ENCODE data around the gene PDZD2.
"Not testable (repeated sequence)": the region's sequence is repeated elsewhere in the genome, so short reads cannot be mapped to it uniquely, and the experiment has no call there.

PDZD2 gene

DNA sequence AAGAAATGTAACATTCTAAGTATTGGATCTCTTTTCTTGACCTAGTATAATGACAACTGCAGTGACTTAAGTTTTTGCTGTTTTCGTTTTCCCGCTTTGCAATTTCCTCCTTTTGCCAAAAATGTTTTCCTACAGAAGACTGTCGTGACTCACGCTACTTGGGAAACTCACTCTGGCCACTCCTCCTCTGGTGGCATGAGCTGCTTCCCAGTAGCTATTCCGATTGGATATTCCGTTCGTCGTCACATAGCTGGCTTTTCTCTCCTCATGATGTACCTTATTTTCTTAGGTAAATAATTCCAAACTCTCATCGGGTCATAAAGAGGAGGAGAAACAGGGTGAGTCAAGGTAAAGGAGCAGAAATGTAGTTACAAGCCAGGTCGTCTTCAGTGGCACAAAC lies 470.3 kb downstream of the PDZD2 start:
- TF ChIP-seq, protein P1, sequence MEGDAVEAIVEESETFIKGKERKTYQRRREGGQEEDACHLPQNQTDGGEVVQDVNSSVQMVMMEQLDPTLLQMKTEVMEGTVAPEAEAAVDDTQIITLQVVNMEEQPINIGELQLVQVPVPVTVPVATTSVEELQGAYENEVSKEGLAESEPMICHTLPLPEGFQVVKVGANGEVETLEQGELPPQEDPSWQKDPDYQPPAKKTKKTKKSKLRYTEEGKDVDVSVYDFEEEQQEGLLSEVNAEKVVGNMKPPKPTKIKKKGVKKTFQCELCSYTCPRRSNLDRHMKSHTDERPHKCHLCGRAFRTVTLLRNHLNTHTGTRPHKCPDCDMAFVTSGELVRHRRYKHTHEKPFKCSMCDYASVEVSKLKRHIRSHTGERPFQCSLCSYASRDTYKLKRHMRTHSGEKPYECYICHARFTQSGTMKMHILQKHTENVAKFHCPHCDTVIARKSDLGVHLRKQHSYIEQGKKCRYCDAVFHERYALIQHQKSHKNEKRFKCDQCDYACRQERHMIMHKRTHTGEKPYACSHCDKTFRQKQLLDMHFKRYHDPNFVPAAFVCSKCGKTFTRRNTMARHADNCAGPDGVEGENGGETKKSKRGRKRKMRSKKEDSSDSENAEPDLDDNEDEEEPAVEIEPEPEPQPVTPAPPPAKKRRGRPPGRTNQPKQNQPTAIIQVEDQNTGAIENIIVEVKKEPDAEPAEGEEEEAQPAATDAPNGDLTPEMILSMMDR (IDR thresholded peaks at IDR 0.05), result no peak
- Histone ChIP-seq H3K4me3 (ENCODE audit: low read depth in 1 of 2, low read length in 1 of 2) (no peak overlapping the region), H3K36me3 (peaks cover 82% of the 10 kb centered on the region)

DNA sequence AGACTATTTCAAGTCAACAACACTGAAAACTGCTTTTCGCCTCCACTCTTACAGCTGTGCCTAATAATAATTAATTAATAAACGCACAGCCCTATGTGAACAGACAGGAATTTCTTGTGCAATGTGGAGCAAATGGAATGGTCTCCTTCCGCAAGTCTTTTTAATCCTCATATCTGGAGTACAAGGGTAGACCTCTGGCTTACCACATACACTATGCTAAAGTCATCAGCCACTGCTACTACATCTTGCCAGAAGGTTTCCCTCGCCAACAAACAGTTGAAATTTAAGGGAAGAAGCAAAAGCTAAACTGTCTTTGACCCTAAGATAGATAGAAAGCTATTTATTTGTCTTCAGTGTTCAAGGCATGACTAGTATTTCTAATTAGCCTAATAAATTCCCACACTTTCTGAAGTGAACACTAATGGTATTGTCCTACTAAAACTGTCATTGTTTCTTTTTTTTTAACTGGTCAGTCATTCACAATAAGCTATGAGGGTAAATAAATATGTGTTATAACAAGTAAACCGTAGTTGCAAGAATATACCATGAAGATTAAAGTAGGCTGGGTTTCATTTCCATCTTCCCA lies 471.3 kb downstream of the PDZD2 start:
- Histone ChIP-seq H3K36me3 (peaks cover 78% of the 10 kb centered on the region), H3K27me3 (no peaks in the 10 kb centered on the region), H3K4me1 (ENCODE audit: control insufficient read depth in 1 of 2, insufficient read depth in 1 of 2, low read depth in 1 of 2, low read length in 1 of 2) (no peaks in the 10 kb centered on the region), H3K27ac (no peak overlapping the region), H3K4me3 (ENCODE audit: low read depth in 1 of 2, low read length in 1 of 2) (no peak overlapping the region), H3K9me3 (no peaks in the 10 kb centered on the region)
- TF ChIP-seq, protein P1 (IDR thresholded peaks at IDR 0.05), result no peak

More for the DNA sequence above, 470.3 kb downstream of the PDZD2 start:
- Histone ChIP-seq H3K9me3 (no peaks in the 10 kb centered on the region), H3K27ac (no peak overlapping the region), H3K4me1 (ENCODE audit: control insufficient read depth in 1 of 2, insufficient read depth in 1 of 2, low read depth in 1 of 2, low read length in 1 of 2) (no peaks in the 10 kb centered on the region), H3K27me3 (no peaks in the 10 kb centered on the region)

DNA sequence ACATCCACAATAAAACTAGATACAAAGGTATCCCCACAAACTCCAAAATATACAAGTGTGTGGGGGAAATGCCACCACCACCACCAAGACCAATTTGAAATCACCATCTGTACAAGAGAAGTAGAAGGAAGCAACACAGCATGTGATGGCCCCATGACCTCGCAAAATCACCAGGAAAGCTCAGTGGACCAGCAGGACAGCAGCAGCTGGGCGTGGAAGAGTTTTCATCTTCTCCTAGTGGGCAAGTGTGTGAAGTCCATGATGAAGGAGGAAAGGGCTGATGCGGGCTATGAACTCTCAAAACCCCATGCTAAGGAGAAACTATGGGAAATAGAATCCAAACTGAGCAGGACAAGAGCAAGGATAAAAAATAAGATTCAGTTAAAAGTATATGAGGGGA lies 477.1 kb downstream of the PDZD2 start:
- H3K36me3 ChIP-seq, result peaks cover 59% of the 10 kb centered on the region
- H3K27ac ChIP-seq, result no peak overlapping the region
- H3K4me1 ChIP-seq (ENCODE audit: control insufficient read depth in 1 of 2, insufficient read depth in 1 of 2, low read depth in 1 of 2, low read length in 1 of 2), result no peaks in the 10 kb centered on the region
- no peaks in the 10 kb centered on the region for H3K27me3 ChIP-seq
- TF ChIP-seq, protein P1 (IDR thresholded peaks at IDR 0.05), result no peak
- no peaks in the 10 kb centered on the region for H3K9me3 ChIP-seq
- H3K4me3 ChIP-seq (ENCODE audit: low read depth in 1 of 2, low read length in 1 of 2), result no peak overlapping the region

DNA sequence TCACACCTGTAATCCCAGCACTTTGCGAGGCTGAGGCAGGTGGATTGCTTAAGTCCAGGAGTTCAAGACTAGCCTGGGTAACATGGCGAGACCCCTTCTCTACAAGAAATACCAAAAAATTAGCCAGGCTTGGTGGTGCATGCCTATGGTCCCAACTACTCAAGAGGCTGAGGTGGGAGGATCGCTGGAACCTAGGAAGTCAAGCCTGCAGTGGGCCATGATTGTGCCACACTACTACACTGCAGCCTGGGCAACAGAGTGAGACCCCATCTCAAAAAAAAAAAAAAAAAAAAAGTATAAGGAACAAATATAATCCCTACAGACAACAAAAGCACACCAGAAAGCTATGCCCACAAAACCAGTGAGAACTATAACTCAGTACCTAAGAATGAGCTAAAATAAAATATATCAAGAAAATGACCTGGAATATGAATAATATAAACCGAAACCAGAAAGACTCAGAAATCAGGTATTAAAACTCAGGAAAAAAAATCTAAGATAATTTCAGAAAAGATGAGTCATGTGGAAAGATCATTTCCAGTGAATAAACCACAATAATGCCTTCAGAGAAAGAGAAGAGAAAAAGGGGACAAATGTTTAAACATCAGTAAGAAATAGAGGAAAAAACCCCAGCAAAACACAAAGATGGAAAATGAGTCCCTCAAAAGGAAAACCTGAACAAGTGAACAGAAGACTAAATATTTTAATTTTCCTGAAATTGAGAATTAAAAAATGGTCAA lies 477.8 kb downstream of the PDZD2 start:
- H3K9me3 ChIP-seq, result no peaks in the 10 kb centered on the region
- H3K4me1 ChIP-seq (ENCODE audit: control insufficient read depth in 1 of 2, insufficient read depth in 1 of 2, low read depth in 1 of 2, low read length in 1 of 2), result no peaks in the 10 kb centered on the region
- H3K27ac ChIP-seq, result no peak overlapping the region
- H3K4me3 ChIP-seq (ENCODE audit: low read depth in 1 of 2, low read length in 1 of 2), result no peak overlapping the region
- no peaks in the 10 kb centered on the region for H3K27me3 ChIP-seq
- TF ChIP-seq, protein P1 (IDR thresholded peaks at IDR 0.05), result no peak
- peaks cover 55% of the 10 kb centered on the region for H3K36me3 ChIP-seq

DNA sequence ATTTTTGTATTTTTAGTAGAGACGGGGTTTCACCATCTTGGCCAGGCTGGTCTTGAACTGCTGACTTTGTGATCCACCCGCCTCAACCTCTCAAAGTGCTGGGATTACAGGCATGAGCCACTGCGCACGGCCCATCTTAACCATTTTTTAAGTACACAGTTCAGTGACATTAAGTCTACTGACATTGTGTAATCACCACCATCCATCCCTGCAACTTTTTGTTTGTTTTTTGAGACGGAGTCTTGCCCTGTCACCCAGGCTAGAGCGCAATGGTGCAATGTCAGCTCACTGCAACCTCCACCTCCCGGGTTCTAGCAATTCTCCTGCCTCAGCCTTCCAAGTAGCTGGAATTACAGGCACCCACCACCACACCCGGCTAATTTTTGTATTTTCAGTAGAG lies 480.0 kb downstream of the PDZD2 start:
- not testable (repeated sequence) for H3K4me3 ChIP-seq (ENCODE audit: low read depth in 1 of 2, low read length in 1 of 2); H3K27ac ChIP-seq; H3K27me3 ChIP-seq; H3K9me3 ChIP-seq; H3K4me1 ChIP-seq (ENCODE audit: control insufficient read depth in 1 of 2, insufficient read depth in 1 of 2, low read depth in 1 of 2, low read length in 1 of 2)
- peaks cover 46% of the 10 kb centered on the region for H3K36me3 ChIP-seq

DNA sequence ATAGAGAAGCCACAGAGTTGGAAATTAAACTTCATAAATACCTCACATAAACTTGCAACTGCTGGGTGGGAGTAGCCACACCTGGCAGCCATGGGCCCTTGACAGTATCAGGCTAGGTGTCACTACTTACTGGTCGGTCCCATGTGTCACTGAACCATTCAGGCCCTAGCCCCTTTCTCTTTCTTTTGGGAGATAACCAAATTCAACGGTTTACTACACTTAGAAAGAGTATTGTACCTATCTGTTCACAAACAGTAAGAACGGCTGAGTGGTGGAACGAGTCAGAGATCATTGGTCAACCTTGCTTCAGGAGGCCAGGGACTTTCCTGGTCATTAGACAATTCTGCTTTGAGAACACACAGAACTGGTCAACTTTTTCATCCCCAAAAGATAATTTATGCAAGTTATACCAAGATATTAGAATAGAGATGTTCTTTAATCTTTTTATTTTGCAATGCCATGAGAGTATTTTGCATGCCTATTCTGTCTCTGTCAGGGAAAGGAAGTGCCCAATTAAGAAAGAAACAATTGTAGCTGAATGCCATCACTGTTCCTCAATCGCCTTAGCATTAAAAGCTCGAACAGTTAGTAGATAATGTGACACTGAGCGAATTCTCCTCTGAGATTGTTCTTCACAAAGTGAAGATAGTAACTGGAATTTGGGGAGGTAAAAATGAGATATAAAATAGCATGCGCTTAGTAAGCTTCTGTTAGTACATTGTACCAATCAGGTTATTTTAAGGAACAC lies 484.3 kb downstream of the PDZD2 start:
- Histone ChIP-seq H3K4me1 (ENCODE audit: control insufficient read depth in 1 of 2, insufficient read depth in 1 of 2, low read depth in 1 of 2, low read length in 1 of 2) (peaks cover 0 to 14% of the 10 kb centered on the region in 2 experiments), H3K27ac (peak overlapping the region; percentile 54), H3K36me3 (peaks cover 47% of the 10 kb centered on the region), H3K4me3 (ENCODE audit: low read depth in 1 of 2, low read length in 1 of 2) (no peak overlapping the region), H3K27me3 (no peaks in the 10 kb centered on the region), H3K9me3 (no peaks in the 10 kb centered on the region)
- TF ChIP-seq, protein P1 (IDR thresholded peaks at IDR 0.05), result no peak

Measured in neutrophil (primary cell).